SK-N-SH (cell line): Measurements from ENCODE around the gene ABHD17C. TPM values are rescaled to one million over a fixed set of nuclear protein-coding genes. Genes with fewer than 3 reads are reported as not detected.

Experiments
- CTCF ChIA-PET: fragments of 300-600, 350-600 bp; formaldehyde crosslinking; extraction: SDS; loops from one replicate; lab custom pipeline; 2021; lab: Yijun Ruan, JAX
- POLR2A ChIA-PET: fragments of 350-600 bp; sonication (Branson Sonifier 250); formaldehyde crosslinking; extraction: SDS; loops from one replicate; lab custom pipeline; 2020; ENCODE audit warnings: antibody characterized with exemption, inconsistent platforms; lab: Yijun Ruan, JAX
- DNase-seq: peaks from one replicate; pipeline ENCODE4 v3.0.0; 2012
- H2AFZ ChIP-seq: fragments of 200-600 bp; sonication (generic); 2 replicates; pipeline ENCODE4 v1.8.1; 2016; ENCODE audit warnings: antibody characterized with exemption, mild to moderate bottlenecking, low read depth
- H3F3A ChIP-seq: fragments of 200-600 bp; sonication (generic); replicated peaks from 2 replicates; pipeline ENCODE3; 2016; ENCODE audit warnings: antibody characterized with exemption, mild to moderate bottlenecking; ENCODE audit not compliant: insufficient read depth
- H3K27ac ChIP-seq, 2 experiments: fragments of 200-500 bp in 1 of 2; fragments of 200-600 bp in 1 of 2; sonication (Bioruptor generic) in 1 of 2; sonication (generic), shearing (Covaris generic) in 1 of 2; 2 replicates each; pipeline versions ENCODE4 v1.5.1 to v1.6.1; 2014 to 2016; ENCODE audit warnings: low read depth in 2 of 2, inconsistent platforms in 1 of 2, low read length in 1 of 2, mild to moderate bottlenecking in 1 of 2, mixed read lengths in 1 of 2
- H3K27me3 ChIP-seq: fragments of 200-600 bp; sonication (generic), shearing (Covaris generic); 2 replicates; pipeline ENCODE4 v1.6.1; 2016; ENCODE audit warnings: mixed run types; ENCODE audit not compliant: insufficient read depth
- H3K36me3 ChIP-seq, 2 experiments: fragments of 200-500 bp in 1 of 2; fragments of 200-600 bp in 1 of 2; sonication (Bioruptor generic) in 1 of 2; sonication (generic) in 1 of 2; replicated peaks in 1 of 2; 2 replicates each; pipeline versions ENCODE3 to v1.5.1; 2014 to 2016; ENCODE audit warnings: low read length in 1 of 2, mild to moderate bottlenecking in 1 of 2; ENCODE audit not compliant: insufficient read depth in 2 of 2, control insufficient read depth in 1 of 2
- H3K4me1 ChIP-seq, 2 experiments: fragments of 200-500 bp in 1 of 2; fragments of 200-600 bp in 1 of 2; sonication (Bioruptor generic) in 1 of 2; sonication (generic), shearing (Covaris generic) in 1 of 2; 2 replicates each; pipeline versions ENCODE4 v1.5.1 to v1.6.1; 2014 to 2016; ENCODE audit warnings: low read depth in 1 of 2, low read length in 1 of 2, mixed run types in 1 of 2; ENCODE audit not compliant: insufficient read depth in 2 of 2, control insufficient read depth in 1 of 2
- H3K4me2 ChIP-seq: fragments of 200-600 bp; sonication (generic), shearing (Covaris generic); 2 replicates; pipeline ENCODE4 v1.6.1; 2017; ENCODE audit warnings: mixed run types
- H3K4me3 ChIP-seq, 2 experiments: fragments of 200-500 bp in 1 of 2; fragments of 200-600 bp in 1 of 2; sonication (Bioruptor generic) in 1 of 2; sonication (generic), shearing (Covaris generic) in 1 of 2; 2 replicates each; pipeline versions ENCODE4 v1.5.1 to v1.8.1; 2014 to 2016; ENCODE audit warnings: low read depth in 2 of 2, inconsistent platforms in 1 of 2, low read length in 1 of 2, mild to moderate bottlenecking in 1 of 2, mixed read lengths in 1 of 2, moderate library complexity in 1 of 2
- H3K79me2 ChIP-seq: fragments of 200-600 bp; sonication (generic); 2 replicates; pipeline ENCODE4 v1.8.1; 2017; ENCODE audit warnings: mild to moderate bottlenecking; ENCODE audit not compliant: insufficient read depth
- H3K9ac ChIP-seq: fragments of 200-600 bp; sonication (generic); 2 replicates; pipeline ENCODE4 v1.6.1; 2017; ENCODE audit warnings: mixed run types
- H3K9me2 ChIP-seq: fragments of 200-600 bp; sonication (generic); 2 replicates; pipeline ENCODE4 v1.6.1; 2017; ENCODE audit warnings: mixed run types
- H3K9me3 ChIP-seq: fragments of 200-600 bp; sonication (generic); 2 replicates; pipeline ENCODE4 v1.6.1; 2017; ENCODE audit warnings: mixed run types, mild to moderate bottlenecking, moderate library complexity
- H4K20me1 ChIP-seq: fragments of 200-600 bp; sonication (generic); 2 replicates; pipeline ENCODE4 v1.6.1; 2017; ENCODE audit warnings: mild to moderate bottlenecking, mixed run types; ENCODE audit not compliant: insufficient read depth
- CTCF ChIP-seq: fragments of 200-600 bp; sonication (generic); IDR thresholded peaks from 2 replicates; pipeline ENCODE4 v1.6.1; 2017; ENCODE audit warnings: antibody characterized with exemption, mild to moderate bottlenecking, moderate library complexity
- ELF1 ChIP-seq: IDR thresholded peaks from 2 replicates; pipeline ENCODE4 v1.4.0; 2012
- GATA2 ChIP-seq: sonication (generic); formaldehyde crosslinking; IDR thresholded peaks from 2 replicates; pipeline ENCODE4 v1.5.0; 2020; ENCODE audit warnings: mild to moderate bottlenecking, missing genetic modification reagents
- JUND ChIP-seq: IDR thresholded peaks from 2 replicates; pipeline ENCODE4 v1.4.0; 2012
- MAX ChIP-seq: IDR thresholded peaks from 2 replicates; pipeline ENCODE4 v1.4.0; 2012; ENCODE audit warnings: low read depth
- POLR2AphosphoS5 ChIP-seq: IDR thresholded peaks from 2 replicates; pipeline ENCODE4 v1.6.1; 2012; ENCODE audit warnings: low read depth, low read length
- RAD21 ChIP-seq: IDR thresholded peaks from 2 replicates; pipeline ENCODE4 v1.6.1; 2012; ENCODE audit warnings: mild to moderate bottlenecking, low read length
- RXRA ChIP-seq: IDR thresholded peaks from 2 replicates; pipeline ENCODE4 v1.4.0; 2012; ENCODE audit warnings: low read depth, mild to moderate bottlenecking, borderline replicate concordance
- SMC3 ChIP-seq: IDR thresholded peaks from 2 replicates; pipeline ENCODE4 v1.6.1; 2012; ENCODE audit warnings: low read depth, low read length, improper control_type of control experiment
- TAF1 ChIP-seq: IDR thresholded peaks from 2 replicates; pipeline ENCODE4 v1.6.1; 2012; ENCODE audit warnings: low read depth, mild to moderate bottlenecking, low read length, moderate library complexity, borderline replicate concordance
- TEAD4 ChIP-seq: IDR thresholded peaks from 2 replicates; pipeline ENCODE4 v1.4.0; 2012; ENCODE audit warnings: mild to moderate bottlenecking, borderline replicate concordance; ENCODE audit not compliant: insufficient read depth
- USF2 ChIP-seq: fragments of 150-350 bp; IDR thresholded peaks from 2 replicates; pipeline ENCODE4 v1.6.1; 2017; ENCODE audit warnings: antibody characterized with exemption, low read length, low read depth, borderline replicate concordance
- ZBTB33 ChIP-seq: IDR thresholded peaks from 2 replicates; pipeline ENCODE4 v1.4.0; 2012; ENCODE audit warnings: low read depth, borderline replicate concordance
- WGBS: methylation state at CpG from one replicate; pipeline ENCODE4 v1.1.6; 2017; ENCODE audit warnings: low lambda C conversion rate; 5-methylcytosine and 5-hydroxymethylcytosine counted together
- polyA plus RNA-seq, 3 experiments: library from polyadenylated mRNA; depleted of rRNA; stranded (reverse); fragments of >200 nt; gene quantifications; 2 replicates each; pipeline ENCODE4 v1.2.3, GENCODE V29; 2012

Gene ABHD17C
- polyA plus RNA-seq, 1 of the 3 experiments (the other 2 are of a cell fraction) = 11.7 TPM

GRCh38 chr15:80727196-80727595 is 32.1 kb downstream of the ABHD17C start:
- Histone ChIP-seq H3K4me2 (no peak overlapping the region), H3K9me3 (no peaks in the 10 kb centered on the region), H3K36me3 (peaks cover 3 to 8% of the 10 kb centered on the region in 2 experiments), H2AFZ (no peak overlapping the region), H3K79me2 (peaks cover 31% of the 10 kb centered on the region), H3K4me1 (peaks cover 0 to 3% of the 10 kb centered on the region in 2 experiments; a peak in 1 of 4 replicates), H3K27ac (no peak overlapping the region), H3F3A (no peaks in the 10 kb centered on the region), H4K20me1 (0 out of 2 replicates have a peak, but pooled peaks cover 3% of the 10 kb centered on the region), H3K9me2 (no peaks in the 10 kb centered on the region), H3K4me3 (no peak overlapping the region), H3K9ac (no peak overlapping the region), H3K27me3 (no peaks in the 10 kb centered on the region)
- POLR2A ChIA-PET = no interaction called here
- no peak for DNase-seq
- CTCF ChIA-PET = interaction anchor here (2.1 kb wide), 1 partner anchor 52 kb away, joined by 5 read pairs; the partner anchor contains the start of gene CEMIP
- TF ChIP-seq TAF1 (no peak), ZBTB33 (no peak), JUND (no peak), RAD21 (no peak), USF2 (no peak), TEAD4 (no peak), GATA2 (CRISPR knock-in tag) (no peak), SMC3 (no peak), MAX (no peak)
- 86% methylated on average over 4 of the region's 4 CpGs for WGBS

GRCh38 chr15:80727596-80727995 is 32.5 kb downstream of the ABHD17C start:
- ChIA-PET CTCF (interaction anchor here (2.1 kb wide), 1 partner anchor 52 kb away, joined by 5 read pairs; the partner anchor contains the start of gene CEMIP), POLR2A (no interaction called here)
- Histone ChIP-seq H3K27ac (no peak overlapping the region), H3K4me1 (peaks cover 0 to 3% of the 10 kb centered on the region in 2 experiments; a peak in 1 of 4 replicates), H3K9me2 (no peaks in the 10 kb centered on the region), H2AFZ (no peak overlapping the region), H4K20me1 (0 out of 2 replicates have a peak, but pooled peaks cover 2% of the 10 kb centered on the region), H3K36me3 (peaks cover 3 to 8% of the 10 kb centered on the region in 2 experiments), H3K27me3 (no peaks in the 10 kb centered on the region), H3K9me3 (no peaks in the 10 kb centered on the region), H3K79me2 (peaks cover 29% of the 10 kb centered on the region), H3K4me2 (no peak overlapping the region), H3K4me3 (no peak overlapping the region), H3K9ac (no peak overlapping the region), H3F3A (no peaks in the 10 kb centered on the region)
- TF ChIP-seq TEAD4 (no peak), CTCF (no peak), RXRA (no peak), MAX (no peak), RAD21 (no peak), ELF1 (no peak), POLR2AphosphoS5 (no peak)
- 97% methylated on average over 5 of the region's 5 CpGs for WGBS
- DNase-seq = no peak
